ENCODE data around the gene KEL. TPM values are rescaled to one million over a fixed set of nuclear protein-coding genes. Genes with fewer than 3 reads are reported as not detected.

Gene KEL
- total and polyA plus RNA-seq, 2 donors (not counting 3 experiments of a cell fraction or from before 2014, with no cell fraction given) = 0.30 to 1.2 TPM

DNA sequence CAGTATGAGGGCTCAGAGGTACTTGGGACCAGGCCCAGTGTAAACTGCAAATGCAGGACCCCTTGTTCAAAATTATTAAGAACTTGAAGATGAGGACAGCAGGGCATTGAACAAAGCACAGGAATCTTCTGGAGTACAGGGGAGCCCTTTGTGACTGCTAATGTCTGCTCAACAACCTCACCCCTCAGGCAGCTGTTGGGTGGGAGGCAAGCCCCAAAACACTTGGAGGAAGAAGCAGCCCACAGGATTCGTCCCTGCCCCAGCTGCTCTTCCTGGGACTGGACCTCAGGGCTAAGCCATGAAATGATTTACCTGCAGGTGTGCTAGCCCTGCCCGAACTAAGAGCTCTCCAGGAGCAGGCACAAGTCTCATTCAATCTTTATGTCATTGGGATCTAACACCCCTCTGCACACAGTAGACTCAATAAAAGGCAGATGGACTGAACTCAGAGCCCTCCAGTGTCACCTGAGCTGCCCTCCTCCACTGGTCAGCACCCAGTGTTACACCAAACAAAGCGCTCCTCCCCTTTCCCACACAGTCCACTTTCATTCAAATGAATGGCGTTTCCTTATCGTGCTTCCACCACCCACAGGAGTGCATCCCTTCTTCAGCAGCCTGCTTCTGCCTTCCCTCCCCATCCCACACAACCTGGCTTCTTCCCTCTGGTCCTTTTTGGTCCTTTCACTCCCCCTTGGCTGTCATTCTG lies 29.6 kb downstream of the KEL start:
- Histone ChIP-seq H3K27ac (ENCODE audit: insufficient read depth, low read depth, low read length) (no peak overlapping the region), H3K9me3 (replicated peaks; ENCODE audit: control insufficient read depth, insufficient read depth, low read length) (no peaks in the 10 kb centered on the region), H3K4me2 (ENCODE audit: insufficient read depth, low read length) (no peak overlapping the region), H3K27me3 (ENCODE audit: control insufficient read depth in 2 of 2, insufficient read depth in 2 of 2, low read length in 2 of 2) (no peaks in the 10 kb centered on the region), H3K4me1 (ENCODE audit: control insufficient read depth, extremely low read depth, insufficient read depth, low read length) (no peaks in the 10 kb centered on the region), H4K20me1 (replicated peaks; ENCODE audit: control insufficient read depth, extremely low read depth, insufficient read depth, low read length) (no peaks in the 10 kb centered on the region), H3K79me2 (ENCODE audit: control insufficient read depth, insufficient read depth, low read length) (no peaks in the 10 kb centered on the region), H3K9ac (replicated peaks; ENCODE audit: extremely low read depth, insufficient read depth, low read length) (no peak overlapping the region), H2AFZ (ENCODE audit: low read depth, low read length) (no peak overlapping the region), H3K36me3 (ENCODE audit: control insufficient read depth in 2 of 2, extremely low read depth in 1 of 2, insufficient read depth in 2 of 2, low read length in 2 of 2) (no peaks in the 10 kb centered on the region), H3K4me3 (replicated peaks in 1 of 3; ENCODE audit: insufficient read depth in 1 of 3, low read depth in 1 of 3, low read length in 3 of 3) (no peak overlapping the region), H3K9me1 (replicated peaks; ENCODE audit: control insufficient read depth, extremely low read depth, insufficient read depth, low read length) (no peaks in the 10 kb centered on the region)
- no peak for TF ChIP-seq MYC (IDR thresholded peaks at IDR 0.05; ENCODE audit: low read depth, low read length)
- TF ChIP-seq, protein P1, sequence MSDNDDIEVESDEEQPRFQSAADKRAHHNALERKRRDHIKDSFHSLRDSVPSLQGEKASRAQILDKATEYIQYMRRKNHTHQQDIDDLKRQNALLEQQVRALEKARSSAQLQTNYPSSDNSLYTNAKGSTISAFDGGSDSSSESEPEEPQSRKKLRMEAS (IDR thresholded peaks at IDR 0.05; ENCODE audit: insufficient read depth, insufficient read length) = no peak
- no peak for TF ChIP-seq FOS (IDR thresholded peaks at IDR 0.05; ENCODE audit: borderline replicate concordance, insufficient read depth, low read length)
- TF ChIP-seq GATA2 (IDR thresholded peaks at IDR 0.05; ENCODE audit: insufficient read depth, insufficient read length, low read depth, low read length) = no peak
- TF ChIP-seq, protein P2, sequence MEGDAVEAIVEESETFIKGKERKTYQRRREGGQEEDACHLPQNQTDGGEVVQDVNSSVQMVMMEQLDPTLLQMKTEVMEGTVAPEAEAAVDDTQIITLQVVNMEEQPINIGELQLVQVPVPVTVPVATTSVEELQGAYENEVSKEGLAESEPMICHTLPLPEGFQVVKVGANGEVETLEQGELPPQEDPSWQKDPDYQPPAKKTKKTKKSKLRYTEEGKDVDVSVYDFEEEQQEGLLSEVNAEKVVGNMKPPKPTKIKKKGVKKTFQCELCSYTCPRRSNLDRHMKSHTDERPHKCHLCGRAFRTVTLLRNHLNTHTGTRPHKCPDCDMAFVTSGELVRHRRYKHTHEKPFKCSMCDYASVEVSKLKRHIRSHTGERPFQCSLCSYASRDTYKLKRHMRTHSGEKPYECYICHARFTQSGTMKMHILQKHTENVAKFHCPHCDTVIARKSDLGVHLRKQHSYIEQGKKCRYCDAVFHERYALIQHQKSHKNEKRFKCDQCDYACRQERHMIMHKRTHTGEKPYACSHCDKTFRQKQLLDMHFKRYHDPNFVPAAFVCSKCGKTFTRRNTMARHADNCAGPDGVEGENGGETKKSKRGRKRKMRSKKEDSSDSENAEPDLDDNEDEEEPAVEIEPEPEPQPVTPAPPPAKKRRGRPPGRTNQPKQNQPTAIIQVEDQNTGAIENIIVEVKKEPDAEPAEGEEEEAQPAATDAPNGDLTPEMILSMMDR (IDR thresholded peaks at IDR 0.05; ENCODE audit: extremely low read depth in 1 of 2, insufficient read depth in 1 of 2, low read depth in 1 of 2, low read length in 2 of 2) = no peak
- TF ChIP-seq JUN (IDR thresholded peaks at IDR 0.05; ENCODE audit: borderline replicate concordance, insufficient read depth, insufficient read length, low read depth) = no peak
- no peak for TF ChIP-seq EZH2 (IDR thresholded peaks at IDR 0.05; ENCODE audit: borderline replicate concordance, low read depth, low read length, severe bottlenecking)
- no peak for TF ChIP-seq POLR2AphosphoS5 (IDR thresholded peaks at IDR 0.05; ENCODE audit: insufficient read depth, low read depth, low read length)
- TF ChIP-seq POLR2A (IDR thresholded peaks at IDR 0.05; ENCODE audit: low read depth, low read length) = no peak
- intact Hi-C loops (cut with micrococcal nuclease) = no loop called here
- no peak for DNase-seq (ENCODE audit: low read depth, low spot score)
- dilution Hi-C loops (cut with MboI; ENCODE audit: extremely low pct_ligation_motif_present, low sequenced_read_pairs) = no loop called here
- CTCF ChIA-PET = no interaction called here
- FAIRE-seq = no peak
- POLR2A ChIA-PET = no interaction called here
- BruUV-seq (replicated peaks) = no TSS peak
